Measurements from ENCODE around the gene MTO1.
A peak's percentile ranks its signal among the peaks of the same experiment; 100 is the strongest.
"Not testable (repeated sequence)": the region's sequence is repeated elsewhere in the genome, so short reads cannot be mapped to it uniquely, and the experiment has no call there.

MTO1 gene

GRCh38 chr6:73503027-73503772, 41.7 kb downstream of the MTO1 start:
- no peak for DNase-seq (ENCODE audit: low spot score)

- DNase-seq (ENCODE audit: low spot score), result no peak
Measured at GRCh38 chr6:73504160-73504559, 42.6 kb downstream of the MTO1 start.

GRCh38 chr6:73505142-73505541, 43.6 kb downstream of the MTO1 start:
- no peak for DNase-seq (ENCODE audit: low spot score)

GRCh38 chr6:73505705-73506104, 44.2 kb downstream of the MTO1 start:
- not testable (repeated sequence) for DNase-seq (ENCODE audit: low spot score)

GRCh38 chr6:73506246-73506645, 44.7 kb downstream of the MTO1 start:
- DNase-seq (ENCODE audit: low spot score), result no peak

GRCh38 chr6:73508776-73509175, 47.2 kb downstream of the MTO1 start:
- DNase-seq (ENCODE audit: low spot score), result no peak

- no peak for DNase-seq (ENCODE audit: low spot score)
Measured at GRCh38 chr6:73509851-73510250, 48.3 kb downstream of the MTO1 start.

GRCh38 chr6:73511796-73512195, 50.3 kb downstream of the MTO1 start:
- no peak for DNase-seq (ENCODE audit: low spot score)

GRCh38 chr6:73513496-73513854, 51.9 kb downstream of the MTO1 start:
- DNase-seq (ENCODE audit: low spot score), result peak; percentile 23

- DNase-seq (ENCODE audit: low spot score), result no peak
Measured at GRCh38 chr6:73514746-73515110, 53.2 kb downstream of the MTO1 start.

GRCh38 chr6:73515204-73515655, 53.7 kb downstream of the MTO1 start:
- peak; percentile 49 for DNase-seq (ENCODE audit: low spot score)

GRCh38 chr6:73516514-73517489, 55.3 kb downstream of the MTO1 start:
- DNase-seq (ENCODE audit: low spot score), result peak; percentile 72

GRCh38 chr6:73518100-73518981, 56.8 kb downstream of the MTO1 start:
- not testable (repeated sequence) for DNase-seq (ENCODE audit: low spot score)

- DNase-seq (ENCODE audit: low spot score), result not testable (repeated sequence)
Measured at GRCh38 chr6:73518982-73519881, 57.7 kb downstream of the MTO1 start.

- peak; percentile 88 for DNase-seq (ENCODE audit: low spot score)
Measured at GRCh38 chr6:73519926-73520687, 58.6 kb downstream of the MTO1 start.

GRCh38 chr6:73520688-73521350, 59.3 kb downstream of the MTO1 start, which contains the start of gene EEF1A1:
Gene EEF1A1, minus strand, starts transcription at chr6:73521032. Its CDS starts 1,006 bp downstream, at chr6:73520026.
- peak; percentile 99 for DNase-seq (ENCODE audit: low spot score)

- peak; percentile 87 for DNase-seq (ENCODE audit: low spot score)
Measured at GRCh38 chr6:73521351-73521985, 59.9 kb downstream of the MTO1 start.

GRCh38 chr6:73523434-73524123, 62.0 kb downstream of the MTO1 start:
- peak; percentile 88 for DNase-seq (ENCODE audit: low spot score)

Measured in RKO (cell line).